DOHH2 (cell line): Measurements from ENCODE around the gene GUCY2D.

ENCODE experiments used
- H3F3A ChIP-seq: fragments of 200-600 bp; sonication (generic), shearing (Covaris generic); 2 replicates; pipeline ENCODE4 v1.6.0; 2016; ENCODE audit warnings: antibody characterized with exemption, mild to moderate bottlenecking; ENCODE audit not compliant: control insufficient read depth, insufficient read depth
- H3K27ac ChIP-seq: fragments of 200-600 bp; sonication (generic); 2 replicates; pipeline ENCODE4 v1.5.1; 2014; ENCODE audit warnings: low read depth, mild to moderate bottlenecking, low read length, moderate library complexity
- H3K27me3 ChIP-seq: fragments of 200-600 bp; sonication (generic); 2 replicates; pipeline ENCODE4 v1.6.1; 2014; ENCODE audit warnings: mild to moderate bottlenecking, low read length, mixed read lengths; ENCODE audit not compliant: control insufficient read depth
- H3K36me3 ChIP-seq: fragments of 200-600 bp; sonication (generic); 2 replicates; pipeline ENCODE4 v1.6.1; 2014; ENCODE audit warnings: mild to moderate bottlenecking, low read length, moderate library complexity, mixed read lengths; ENCODE audit not compliant: control insufficient read depth
- H3K4me1 ChIP-seq: fragments of 200-600 bp; sonication (generic); 2 replicates; pipeline ENCODE4 v1.6.1; 2014; ENCODE audit warnings: mild to moderate bottlenecking, low read length, mixed read lengths; ENCODE audit not compliant: control insufficient read depth
- H3K4me2 ChIP-seq: fragments of 200-600 bp; sonication (generic); 2 replicates; pipeline ENCODE4 v1.6.0; 2014; ENCODE audit warnings: mild to moderate bottlenecking, low read length, moderate library complexity
- H3K4me3 ChIP-seq: fragments of 200-600 bp; sonication (generic); 2 replicates; pipeline ENCODE4 v1.5.1; 2014; ENCODE audit warnings: mild to moderate bottlenecking, low read length, mixed read lengths
- H3K79me2 ChIP-seq: fragments of 200-600 bp; sonication (generic); 2 replicates; pipeline ENCODE4 v1.6.1; 2014; ENCODE audit warnings: mild to moderate bottlenecking, low read length, mixed read lengths; ENCODE audit not compliant: control insufficient read depth
- H3K9me2 ChIP-seq: fragments of 200-600 bp; sonication (generic); replicated peaks from 2 replicates; pipeline ENCODE4 v1.6.1; 2014; ENCODE audit warnings: mild to moderate bottlenecking, low read length, mixed read lengths; ENCODE audit not compliant: control insufficient read depth
- H3K9me3 ChIP-seq: fragments of 200-600 bp; sonication (generic); 2 replicates; pipeline ENCODE4 v1.6.1; 2014; ENCODE audit warnings: antibody characterized with exemption, low read length, mixed read lengths; ENCODE audit not compliant: control insufficient read depth, insufficient read depth
- H4K20me1 ChIP-seq: fragments of 200-600 bp; sonication (generic); 2 replicates; pipeline ENCODE4 v1.6.0; 2014; ENCODE audit warnings: low read depth, mild to moderate bottlenecking, antibody characterized with exemption, low read length, moderate library complexity; ENCODE audit not compliant: control insufficient read depth, insufficient read depth
- CTCF ChIP-seq: fragments of 200-600 bp; sonication (generic); IDR thresholded peaks from one replicate; pipeline ENCODE4 v1.5.1; 2014; ENCODE audit warnings: antibody characterized with exemption, mild to moderate bottlenecking, low read depth, low read length; ENCODE audit not compliant: poor library complexity, severe bottlenecking
- EZH2phosphoT487 ChIP-seq: fragments of 200-600 bp; sonication (generic); IDR thresholded peaks from 2 replicates; pipeline ENCODE4 v1.6.1; 2017; ENCODE audit warnings: borderline replicate concordance, mild to moderate bottlenecking, antibody characterized with exemption, low read length, moderate library complexity, mixed read lengths

Gene GUCY2D

GRCh38 chr17:8005967-8006730 is 3.7 kb downstream of the GUCY2D start:
- Histone ChIP-seq H3K36me3 (no peaks in the 10 kb centered on the region), H3K9me2 (no peaks in the 10 kb centered on the region), H3F3A (no peaks in the 10 kb centered on the region), H3K4me2 (no peak overlapping the region), H3K27me3 (peaks cover 12% of the 10 kb centered on the region), H3K27ac (no peak overlapping the region), H3K4me3 (no peak overlapping the region), H3K4me1 (peaks cover 6% of the 10 kb centered on the region; the same call in 1 of the 2 replicates), H3K9me3 (peaks cover 4% of the 10 kb centered on the region; the same call in 1 of the 2 replicates), H4K20me1 (no peaks in the 10 kb centered on the region), H3K79me2 (no peaks in the 10 kb centered on the region)
- TF ChIP-seq CTCF (no peak), EZH2phosphoT487 (no peak)

- Histone ChIP-seq H3K4me2 (no peak overlapping the region), H3K9me3 (peaks cover 4% of the 10 kb centered on the region; the same call in 1 of the 2 replicates), H3K27ac (no peak overlapping the region), H3F3A (no peaks in the 10 kb centered on the region), H3K4me1 (peaks cover 4% of the 10 kb centered on the region; the same call in 1 of the 2 replicates), H4K20me1 (no peaks in the 10 kb centered on the region), H3K27me3 (peaks cover 6% of the 10 kb centered on the region), H3K36me3 (no peaks in the 10 kb centered on the region), H3K9me2 (no peaks in the 10 kb centered on the region), H3K79me2 (no peaks in the 10 kb centered on the region), H3K4me3 (no peak overlapping the region)
- TF ChIP-seq CTCF (no peak), EZH2phosphoT487 (no peak)
These were observed 4.6 kb downstream of the GUCY2D start for GRCh38 chr17:8006836-8007680.

- no peak overlapping the region for H3K4me2 ChIP-seq
- H4K20me1 ChIP-seq: no peaks in the 10 kb centered on the region
- no peaks in the 10 kb centered on the region for H3K36me3 ChIP-seq
- H3K9me2 ChIP-seq: no peaks in the 10 kb centered on the region
- H3K79me2 ChIP-seq: no peaks in the 10 kb centered on the region
- H3K27me3 ChIP-seq: no peaks in the 10 kb centered on the region
- TF ChIP-seq CTCF: no peak
- TF ChIP-seq EZH2phosphoT487: no peak
- 0 out of 2 replicates have a peak, but pooled peaks cover 2% of the 10 kb centered on the region for H3K4me1 ChIP-seq
- no peak overlapping the region for H3K4me3 ChIP-seq
- no peak overlapping the region for H3K27ac ChIP-seq
- H3K9me3 ChIP-seq: peaks cover 4% of the 10 kb centered on the region; the same call in 1 of the 2 replicates
- no peaks in the 10 kb centered on the region for H3F3A ChIP-seq
These were observed 5.4 kb downstream of the GUCY2D start for GRCh38 chr17:8007836-8008235.
